HK-2 (cell line): Measurements from ENCODE around the gene LRIG1.
"Not testable (repeated sequence)": the region's sequence is repeated elsewhere in the genome, so short reads cannot be mapped to it uniquely, and the experiment has no call there.

Experiments used
- DNase-seq: peaks from one replicate; pipeline ENCODE4 v3.0.0-alpha.2; 2018; ENCODE audit not compliant: unreplicated experiment

Gene LRIG1

DNA sequence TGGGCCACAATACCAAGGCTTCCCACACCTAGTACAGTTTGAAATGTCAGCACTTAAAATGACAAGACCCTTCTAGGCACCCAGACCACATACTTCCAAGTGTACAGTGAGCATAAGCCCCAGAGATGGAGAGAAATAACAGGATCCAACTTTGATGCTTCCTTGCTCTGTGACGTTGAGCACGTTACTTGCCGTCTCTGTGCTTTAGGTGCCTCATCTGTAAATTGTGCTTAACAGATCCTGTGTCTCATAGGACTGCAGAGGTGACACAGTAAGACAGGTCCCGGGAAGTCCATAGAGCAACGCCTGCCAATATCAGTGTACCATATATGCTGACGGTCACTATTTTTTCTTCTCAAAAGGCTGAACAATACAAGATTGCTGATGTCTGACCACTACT, 59.1 kb downstream of the LRIG1 start:
- no peak for DNase-seq

DNA sequence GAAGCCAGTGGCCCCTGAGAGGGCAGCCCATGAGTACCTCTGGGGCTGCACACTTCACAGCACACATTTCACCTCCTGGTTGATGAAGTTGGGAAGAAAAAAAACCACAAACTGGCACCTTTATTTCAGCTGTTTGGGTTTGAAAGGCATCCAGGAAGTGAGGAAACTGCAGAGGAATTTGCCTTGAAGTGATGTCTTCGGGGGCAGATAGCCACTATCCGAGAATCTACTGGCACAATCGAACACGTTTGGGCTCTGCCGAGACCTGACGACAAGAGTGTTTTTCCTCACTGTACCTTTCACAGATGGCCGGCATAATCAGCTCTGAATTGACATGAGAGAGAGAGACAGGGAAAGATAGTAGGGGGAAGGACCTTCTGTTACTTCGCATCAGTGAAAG, 59.7 kb downstream of the LRIG1 start:
- DNase-seq: peak; percentile 11

DNA sequence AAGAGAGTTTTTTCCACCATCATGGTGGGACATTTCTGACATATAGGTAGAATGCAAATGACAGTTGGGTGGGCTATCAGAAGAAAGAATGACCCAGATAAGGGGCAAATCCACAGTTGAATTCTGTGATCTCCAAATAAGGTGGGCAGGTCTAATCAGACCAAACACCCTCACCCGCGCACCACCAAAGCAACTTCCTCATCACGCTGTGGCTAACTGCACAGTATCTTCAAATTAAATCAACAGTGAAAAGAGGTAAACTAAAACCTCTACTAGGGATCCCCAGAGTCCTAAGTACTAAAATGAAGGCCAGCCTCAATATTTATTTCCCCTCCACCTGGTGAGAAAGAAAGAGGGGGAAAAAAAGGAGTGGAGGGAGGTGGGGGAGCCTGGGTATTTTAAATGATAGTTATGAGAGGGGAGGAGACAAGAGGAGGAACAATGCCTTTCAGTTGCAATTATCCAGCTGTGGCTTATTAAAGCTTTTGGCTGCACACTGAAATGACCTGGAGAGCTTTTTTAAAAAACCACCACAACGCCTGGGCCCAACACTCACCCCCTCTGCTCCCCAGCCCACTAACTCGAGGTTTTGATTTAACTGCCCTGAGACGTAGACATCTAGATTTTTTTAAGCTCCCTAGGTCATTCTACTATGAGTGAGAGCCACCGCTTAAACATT, 61.0 kb downstream of the LRIG1 start:
- DNase-seq: no peak

DNA sequence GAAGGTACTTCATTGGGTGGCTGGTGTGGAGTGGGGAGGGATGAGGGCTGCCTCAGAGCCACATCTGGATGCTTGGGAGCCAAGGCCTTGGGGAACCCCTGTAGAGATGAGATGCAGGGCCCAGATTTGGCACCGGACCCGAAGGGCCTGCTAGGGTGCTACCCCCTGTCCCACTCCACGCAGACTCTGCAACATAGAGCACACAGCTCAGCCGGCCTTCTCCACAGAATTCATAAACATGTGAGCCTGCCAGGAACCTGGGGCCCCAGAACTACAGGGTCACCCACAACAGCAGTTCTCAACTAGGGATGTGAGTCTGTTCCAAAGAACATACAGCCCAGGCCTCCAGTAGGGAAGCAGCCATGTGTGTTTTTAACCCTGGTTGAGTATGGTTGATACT, 62.8 kb downstream of the LRIG1 start:
- no peak for DNase-seq

DNA sequence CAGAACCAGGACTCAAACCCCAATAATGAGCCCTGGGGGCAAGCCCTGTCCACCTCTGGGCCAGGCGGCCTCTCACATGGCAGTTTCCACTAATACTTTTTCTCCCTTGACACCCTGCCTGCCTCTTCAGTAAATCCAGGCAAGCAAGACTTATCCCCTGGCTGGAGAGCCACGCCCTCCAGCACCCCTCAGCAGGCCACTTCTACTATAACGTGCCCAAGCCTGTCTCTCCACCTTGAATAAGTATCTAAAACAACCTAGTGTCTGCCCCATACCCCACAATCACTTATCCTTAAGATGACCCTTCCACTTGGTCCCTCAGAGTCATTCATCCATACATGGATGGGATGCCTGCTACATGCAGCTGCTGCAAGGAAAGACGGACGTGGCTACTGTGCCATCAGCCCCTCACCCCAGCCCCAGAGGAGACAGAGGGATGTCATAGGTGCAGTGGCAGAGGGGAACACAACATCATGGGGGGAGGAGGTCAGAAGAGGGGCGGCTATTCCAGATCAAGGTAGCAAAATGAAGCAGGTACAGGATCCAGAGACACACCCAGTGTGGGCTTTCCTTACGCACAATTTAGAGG, 63.4 kb downstream of the LRIG1 start:
- DNase-seq: no peak

DNA sequence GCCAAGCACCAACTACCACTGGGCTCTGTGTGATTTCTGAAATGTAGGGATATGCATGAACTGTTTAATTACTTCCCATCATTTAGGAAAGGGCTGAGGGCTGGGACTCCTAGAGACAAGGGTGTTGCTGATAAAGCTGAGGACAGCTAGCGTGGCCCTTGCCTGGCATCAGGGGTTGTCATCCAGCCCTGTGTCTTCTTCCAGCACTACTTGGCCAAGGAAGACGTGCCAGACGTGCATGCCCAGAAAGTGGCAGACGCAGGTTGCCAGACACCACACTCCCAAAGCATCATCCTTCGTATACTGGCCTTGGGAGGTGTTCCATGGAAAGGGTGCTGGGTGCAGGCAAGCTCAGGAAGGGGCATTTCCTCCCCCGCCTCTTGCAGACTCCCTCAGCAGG, 64.8 kb downstream of the LRIG1 start:
- no peak for DNase-seq

DNA sequence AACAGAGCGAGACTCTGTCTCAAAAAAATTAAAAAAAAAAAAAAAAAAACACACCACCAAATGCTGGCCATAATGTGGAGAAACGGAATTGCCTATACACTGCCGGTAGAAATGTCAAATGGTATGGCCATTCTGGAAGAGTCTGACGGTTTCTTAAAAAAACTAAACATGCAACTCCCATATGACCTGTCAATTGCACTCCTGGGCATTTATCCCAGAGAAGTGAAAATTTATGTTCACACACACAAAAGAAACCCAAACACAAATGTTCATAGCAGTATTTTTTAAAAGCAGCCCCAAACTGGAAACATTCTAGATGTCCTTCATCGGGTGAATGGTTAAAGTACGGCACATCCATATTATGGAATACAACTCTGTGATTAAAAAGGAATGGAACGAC, 66.1 kb downstream of the LRIG1 start:
- DNase-seq: no peak

DNA sequence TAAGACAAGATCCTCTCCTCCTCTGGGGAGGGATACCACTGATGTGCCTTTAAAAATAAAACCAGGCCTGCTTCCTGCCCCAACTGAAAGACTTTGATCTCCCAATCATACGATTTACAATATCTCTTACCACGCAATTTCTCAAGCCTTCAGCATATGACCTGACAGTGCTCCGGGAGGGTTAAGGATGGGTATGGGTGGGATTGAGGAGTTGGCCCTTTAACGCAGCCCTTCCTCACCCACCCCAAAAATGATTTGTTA, 67.4 kb downstream of the LRIG1 start:
- no peak for DNase-seq

DNA sequence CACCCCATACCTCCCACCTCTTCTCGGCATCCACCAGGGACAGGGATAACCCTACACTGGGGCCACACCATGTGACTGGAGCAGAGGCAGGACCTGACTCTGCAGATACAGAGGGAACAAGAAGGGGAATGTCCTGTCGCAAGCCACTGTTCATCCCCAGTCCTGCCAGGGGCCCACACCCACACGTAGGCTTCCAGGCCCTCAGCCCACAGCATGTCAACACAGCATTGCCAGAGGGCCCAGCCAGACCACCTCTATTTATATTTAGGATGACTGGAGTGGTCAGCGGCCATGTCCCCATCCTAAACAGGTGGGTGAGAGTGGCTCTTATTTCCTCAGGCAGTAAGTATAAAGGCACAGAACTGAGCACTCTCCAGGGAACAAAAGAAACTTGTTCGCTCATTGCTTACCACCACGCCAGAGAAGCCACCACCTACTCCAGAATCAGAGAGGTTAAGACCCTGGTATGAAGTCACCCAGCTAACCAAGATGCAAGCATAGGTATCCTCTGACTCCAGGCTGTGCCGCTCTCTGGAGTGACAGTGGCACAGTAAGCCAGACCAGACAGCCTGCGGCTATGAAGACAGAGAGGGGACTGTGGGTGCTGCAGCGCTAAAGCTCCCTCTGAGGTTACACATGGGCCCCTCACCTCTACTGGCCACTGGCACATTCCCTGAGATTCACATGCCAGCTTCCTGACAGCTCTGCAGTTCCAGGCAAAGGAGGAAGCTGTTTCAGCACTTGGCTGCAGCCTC, 67.9 kb downstream of the LRIG1 start:
- no peak for DNase-seq

DNA sequence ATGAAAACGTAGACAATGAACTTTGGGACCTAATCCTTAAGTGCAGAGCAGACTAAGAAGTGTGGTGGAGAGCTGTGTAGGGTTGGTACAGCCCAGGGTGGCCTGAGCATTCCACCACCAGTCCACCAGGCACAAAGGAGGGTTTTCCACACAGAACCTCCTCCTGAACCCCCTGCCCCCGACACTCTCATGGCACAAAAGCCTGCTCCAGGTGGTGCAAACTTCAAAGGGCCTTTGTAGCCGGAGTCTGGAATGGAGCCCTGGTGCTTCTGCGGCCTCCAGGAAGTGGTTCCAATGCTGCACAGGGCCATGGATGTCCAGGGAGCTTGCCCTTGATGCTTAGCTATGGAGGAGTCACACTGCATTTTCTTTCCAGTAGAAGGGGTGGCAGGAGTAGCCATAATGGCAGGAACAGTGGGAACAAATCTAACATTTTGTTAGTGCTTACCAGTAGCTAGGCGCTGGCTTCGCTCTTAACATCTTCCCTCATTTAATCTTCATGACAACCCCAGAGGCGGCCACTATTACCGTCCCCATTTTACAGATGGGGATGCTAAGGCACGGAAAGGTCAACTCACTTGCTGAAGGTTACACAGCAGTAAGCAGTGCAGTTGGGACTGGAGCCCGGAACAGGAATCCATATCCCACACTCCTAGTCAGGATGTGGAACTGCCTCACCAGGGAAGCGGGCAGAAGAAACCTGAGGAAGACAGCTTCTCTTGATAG, 68.6 kb downstream of the LRIG1 start:
- no peak for DNase-seq

DNA sequence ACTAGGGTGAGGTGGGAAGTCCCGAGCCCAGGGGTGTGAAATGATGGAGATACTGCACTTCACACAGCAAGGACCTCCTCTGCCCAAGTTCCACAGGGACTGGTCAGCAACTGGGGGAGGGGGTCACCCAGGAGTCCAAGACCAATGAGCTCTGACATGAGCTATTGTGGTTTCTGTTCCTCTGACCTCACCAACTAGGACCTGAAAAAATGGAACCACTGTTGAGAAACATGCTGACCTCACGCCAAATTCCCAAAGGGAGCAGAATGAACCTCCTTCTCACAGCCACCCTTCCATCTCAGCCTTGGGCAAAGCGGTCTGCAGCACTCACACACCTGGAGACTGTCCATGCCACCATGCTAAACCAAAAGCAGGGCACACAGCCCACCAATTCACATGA, 69.3 kb downstream of the LRIG1 start:
- DNase-seq: no peak

DNA sequence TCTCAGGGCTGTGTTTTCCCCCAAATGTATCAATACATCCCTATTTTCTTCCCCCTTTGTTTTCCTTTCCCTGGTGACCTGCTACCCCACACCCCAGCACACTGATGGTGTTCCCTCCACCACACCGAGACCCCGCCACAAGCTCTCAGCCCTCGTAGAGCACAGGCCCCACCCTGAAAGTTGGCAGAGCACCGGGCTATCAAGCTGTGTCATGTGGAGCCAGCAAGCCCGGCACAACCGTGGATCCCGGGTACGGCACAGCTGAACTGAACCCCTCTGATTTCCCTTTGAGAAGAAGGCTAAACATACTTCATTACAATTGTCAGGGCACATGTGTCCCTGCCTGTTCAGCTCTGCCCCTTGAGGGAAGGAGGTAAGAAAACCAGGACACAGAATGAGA, 69.9 kb downstream of the LRIG1 start:
- DNase-seq: no peak

DNA sequence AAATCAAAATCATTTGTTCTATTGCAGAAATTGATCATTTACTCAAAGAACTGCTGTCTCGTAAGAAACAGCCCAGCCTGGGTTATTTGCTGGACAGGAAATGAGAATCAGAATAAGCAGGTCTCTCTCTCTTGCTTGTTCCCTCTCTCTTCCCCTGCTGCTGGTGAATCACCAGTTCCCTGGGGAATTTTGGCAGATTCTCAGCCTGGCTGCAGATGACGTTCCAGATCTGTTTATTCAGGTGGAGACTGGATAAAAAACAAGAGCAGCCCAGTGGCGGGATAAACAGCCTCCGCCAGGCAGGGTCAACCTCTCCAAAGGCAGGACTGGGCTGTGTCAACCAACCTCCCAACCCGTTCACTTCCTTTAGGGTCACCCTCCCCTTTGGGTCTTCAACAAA, 72.1 kb downstream of the LRIG1 start:
- DNase-seq: peak; percentile 48

DNA sequence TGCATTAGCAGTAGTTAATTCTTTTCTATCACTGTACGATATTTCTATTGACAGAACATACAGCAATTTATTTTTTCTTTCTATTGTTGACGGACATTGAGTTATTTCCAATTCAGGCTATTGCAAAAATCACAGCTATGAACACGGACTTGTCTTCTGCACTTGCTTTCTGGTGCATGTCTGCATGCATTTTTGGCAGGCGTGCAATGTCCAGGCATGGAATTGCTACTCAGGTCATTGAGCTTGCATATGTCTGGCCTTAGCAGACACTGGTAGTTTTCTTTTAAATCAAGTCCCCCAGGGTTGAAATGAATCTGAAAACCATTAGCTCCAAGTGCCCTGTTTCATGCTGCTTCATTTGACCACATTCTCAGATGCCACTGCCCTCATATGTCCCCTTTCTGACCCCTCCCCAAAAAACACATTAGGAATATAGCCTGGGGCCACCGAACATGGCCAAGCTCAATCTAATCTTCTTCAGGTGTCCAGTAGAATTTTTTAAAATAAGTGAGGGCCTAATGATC, 72.8 kb downstream of the LRIG1 start:
- DNase-seq: no peak

DNA sequence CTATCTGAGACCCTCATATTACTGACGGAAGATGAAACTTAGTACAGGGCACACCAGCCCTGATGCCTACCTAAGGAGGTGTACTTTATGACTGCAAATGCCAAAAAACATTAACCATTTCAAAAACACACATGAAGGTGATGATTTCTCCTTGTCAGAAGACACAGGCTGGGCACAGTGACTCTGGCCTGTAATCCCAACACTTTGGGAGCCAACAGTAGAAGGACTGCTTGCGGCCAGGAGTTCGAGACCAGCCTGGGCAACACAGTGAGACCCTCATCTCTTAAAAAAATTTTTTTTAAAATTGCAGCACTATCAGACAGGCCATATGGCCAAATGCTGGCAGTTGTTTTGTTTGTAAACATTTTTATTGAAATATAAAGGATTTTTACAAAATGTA, 73.5 kb downstream of the LRIG1 start:
- no peak for DNase-seq

DNA sequence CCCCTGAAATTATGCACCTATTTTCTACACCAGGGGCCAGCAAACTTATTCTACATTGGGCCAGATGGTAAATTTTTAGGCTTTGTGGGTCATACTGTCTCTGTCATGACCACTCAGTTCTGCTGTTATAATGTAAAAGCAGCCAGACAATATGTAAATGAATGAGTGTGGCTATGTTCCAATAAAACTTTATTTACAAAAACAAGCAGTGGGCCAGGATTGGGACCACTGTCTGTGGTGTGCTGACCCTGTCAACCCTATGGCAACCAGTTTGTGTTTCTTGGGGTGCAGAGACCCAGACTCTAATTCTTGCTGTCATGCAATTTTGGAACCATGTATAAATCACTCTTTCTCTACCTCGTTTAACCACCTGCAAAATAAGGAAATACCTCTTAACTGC, 74.7 kb downstream of the LRIG1 start:
- DNase-seq: no peak

DNA sequence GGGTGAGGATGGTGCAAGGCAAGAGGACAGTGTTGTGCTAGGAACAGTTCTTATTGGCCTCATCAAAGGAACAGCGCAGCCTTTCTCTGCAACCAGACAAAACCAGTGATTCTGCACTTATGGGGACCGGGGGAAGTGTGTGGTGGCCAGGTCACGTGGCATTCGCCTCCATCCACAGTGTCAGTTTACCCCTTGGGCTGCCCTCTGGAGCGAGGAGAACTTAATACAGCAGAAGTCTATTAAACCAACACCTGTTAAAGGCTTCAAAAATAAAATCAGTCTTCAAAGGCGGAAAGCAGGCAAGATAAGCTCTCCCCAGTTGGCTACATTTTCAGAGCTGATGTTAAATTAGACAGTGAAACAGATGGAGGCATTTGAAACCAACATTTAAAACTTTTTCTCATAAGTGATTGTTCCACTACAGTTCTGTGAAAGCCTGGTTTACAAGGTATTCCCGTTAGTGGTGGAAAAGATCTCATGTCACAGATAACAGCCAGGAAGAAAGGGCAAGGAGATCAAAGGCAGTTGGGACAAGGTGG, 75.2 kb downstream of the LRIG1 start:
- no peak for DNase-seq

DNA sequence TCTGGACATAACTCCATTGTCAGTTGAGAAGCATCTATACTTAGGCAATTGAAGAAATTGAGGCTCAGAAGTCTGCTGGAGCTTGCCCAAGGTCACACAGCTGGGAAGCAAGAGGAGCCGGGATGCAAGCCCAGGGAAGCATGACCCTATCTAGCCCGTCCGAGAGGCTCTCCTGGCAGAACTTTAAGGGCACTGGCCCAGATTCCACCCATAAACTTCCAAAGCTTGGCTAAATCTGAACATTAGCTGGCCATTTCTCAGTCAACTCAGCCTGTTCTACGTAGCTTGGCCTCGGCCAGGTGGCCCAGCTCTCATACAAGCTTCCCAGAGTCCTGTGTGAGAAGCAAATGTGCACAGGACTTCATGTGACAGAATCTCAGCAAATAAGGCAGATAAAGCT, 75.8 kb downstream of the LRIG1 start:
- no peak for DNase-seq

DNA sequence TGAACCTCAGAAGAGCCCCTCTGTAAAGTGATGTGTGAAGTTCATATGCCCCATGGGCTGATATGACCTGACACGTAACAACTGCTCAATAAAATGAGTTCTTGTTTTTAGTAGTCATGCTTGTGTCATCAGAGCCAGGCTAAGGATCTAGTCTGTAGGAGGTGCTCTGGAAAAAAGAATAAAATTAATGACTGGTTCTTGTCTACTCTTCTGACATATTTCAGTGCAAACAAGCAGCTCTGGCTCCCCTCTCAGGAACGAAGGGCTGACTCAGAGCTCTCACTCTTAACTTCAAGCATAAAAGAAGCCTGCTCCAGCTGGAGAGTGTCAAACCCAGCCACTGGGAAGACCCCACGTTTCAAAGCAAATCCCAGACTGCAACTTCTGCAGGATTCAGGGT, 77.0 kb downstream of the LRIG1 start:
- no peak for DNase-seq

DNA sequence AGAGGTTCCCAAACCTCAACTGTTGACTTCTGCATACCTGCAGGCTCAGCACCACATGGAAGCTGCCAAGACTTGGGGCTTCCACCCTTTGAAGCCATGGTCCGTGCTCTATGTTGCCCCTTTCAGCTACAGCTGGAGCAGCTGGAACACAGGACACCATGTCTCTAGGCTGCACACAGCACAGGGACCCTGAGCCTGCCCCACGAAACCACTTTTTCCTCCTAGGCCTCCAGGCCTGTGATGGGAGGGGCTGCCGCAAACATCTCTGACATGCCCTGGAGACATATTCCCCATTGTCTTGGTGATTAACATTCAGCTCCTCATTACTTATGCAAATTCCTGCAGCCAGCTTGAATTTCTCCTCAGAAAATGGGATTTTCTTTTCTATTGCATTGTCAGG, 78.9 kb downstream of the LRIG1 start:
- not testable (repeated sequence) for DNase-seq

DNA sequence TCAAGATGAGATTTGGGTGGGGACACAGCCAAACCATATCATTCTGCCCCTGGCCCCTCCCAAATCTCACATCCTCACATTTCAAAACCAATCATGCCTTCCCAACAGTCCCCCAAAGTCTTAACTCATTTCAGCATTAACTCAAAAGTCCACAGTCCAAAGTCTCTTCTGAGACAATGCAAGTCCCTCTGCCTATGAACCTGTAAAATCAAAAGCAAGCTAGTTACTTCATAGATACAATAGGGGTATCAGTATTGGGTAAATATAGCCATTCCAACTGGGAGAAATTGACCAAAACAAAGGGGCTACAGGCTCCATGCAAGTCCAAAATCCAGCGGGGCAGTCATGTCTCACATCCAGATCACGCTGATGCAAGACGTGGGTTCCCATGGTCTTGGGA, 79.7 kb downstream of the LRIG1 start:
- not testable (repeated sequence) for DNase-seq

DNA sequence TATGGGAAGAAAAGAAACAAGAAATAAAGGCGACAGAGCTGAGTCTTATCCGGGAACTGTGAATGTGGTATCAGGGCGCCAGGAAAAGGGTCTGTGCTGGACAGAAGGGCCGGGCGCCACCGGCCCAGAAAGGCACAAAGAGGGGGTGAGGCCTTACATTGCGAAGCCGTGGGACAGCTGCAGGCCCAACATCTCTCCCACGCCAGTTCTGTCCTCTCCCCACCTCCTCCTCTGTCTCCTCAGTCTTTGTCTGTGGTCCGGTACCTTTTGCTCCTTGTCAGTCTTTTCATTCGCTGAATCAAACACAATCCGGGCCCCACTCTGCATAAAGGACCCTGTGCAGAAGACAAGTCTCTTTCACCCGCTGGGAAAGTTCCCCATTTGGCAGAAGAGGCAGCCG, 81.8 kb downstream of the LRIG1 start:
- DNase-seq: no peak
